Cerebellar cortex (tissue), 1 donor: ENCODE data around the gene PLA2G3.
"Not testable (repeated sequence)": the region's sequence is repeated elsewhere in the genome, so short reads cannot be mapped to it uniquely, and the experiment has no call there.

Experiments used
- DNase-seq: peaks from one replicate; pipeline ENCODE4 v3.0.0-alpha.2; 2015; ENCODE audit warnings: low spot score

Gene PLA2G3

GRCh38 chr22:31122532-31123291, 17.6 kb downstream of the PLA2G3 start, which contains the start of gene INPP5J:
Gene INPP5J, plus strand, starts transcription at chr22:31122966. Its CDS starts 49 bp downstream, at chr22:31123015.
- peak; percentile 92 for DNase-seq

GRCh38 chr22:31122196-31122531, 18.1 kb downstream of the PLA2G3 start:
- DNase-seq, result no peak

- DNase-seq, result no peak
These were observed 18.9 kb downstream of the PLA2G3 start for GRCh38 chr22:31121403-31121802.

GRCh38 chr22:31120642-31121041, 19.7 kb downstream of the PLA2G3 start:
- no peak for DNase-seq

GRCh38 chr22:31120230-31120629, 20.1 kb downstream of the PLA2G3 start:
- no peak for DNase-seq

- DNase-seq, result no peak
These were observed 21.1 kb downstream of the PLA2G3 start for GRCh38 chr22:31119026-31119717.

GRCh38 chr22:31118046-31118820, 22.1 kb downstream of the PLA2G3 start:
- DNase-seq, result no peak

GRCh38 chr22:31112547-31113091, 27.7 kb downstream of the PLA2G3 start:
- not testable (repeated sequence) for DNase-seq

- no peak for DNase-seq
These were observed 32.5 kb downstream of the PLA2G3 start for GRCh38 chr22:31107894-31108218.

- peak; percentile 98 for DNase-seq
These were observed 33.0 kb downstream of the PLA2G3 start, which contains the start of gene SELENOM for GRCh38 chr22:31107178-31107893. Gene SELENOM, minus strand, starts transcription at chr22:31107568. Its CDS starts 63 bp downstream, at chr22:31107505.

- DNase-seq, result peak; percentile 30
These were observed 33.6 kb downstream of the PLA2G3 start for GRCh38 chr22:31106731-31107177.

- peak; percentile 50 for DNase-seq
These were observed 34.2 kb downstream of the PLA2G3 start for GRCh38 chr22:31106001-31106571.

- no peak for DNase-seq
These were observed 34.9 kb downstream of the PLA2G3 start for GRCh38 chr22:31105282-31105929.

GRCh38 chr22:31104869-31105268, 35.4 kb downstream of the PLA2G3 start:
- DNase-seq, result no peak

GRCh38 chr22:31103899-31104694, 36.2 kb downstream of the PLA2G3 start:
- DNase-seq, result no peak

- DNase-seq, result no peak
These were observed 37.2 kb downstream of the PLA2G3 start for GRCh38 chr22:31103111-31103510.

GRCh38 chr22:31102441-31103081, 37.7 kb downstream of the PLA2G3 start:
- DNase-seq, result no peak

- no peak for DNase-seq
These were observed 39.4 kb downstream of the PLA2G3 start for GRCh38 chr22:31100762-31101525.
